ENCODE data around the gene AP3S2.
"Not testable (repeated sequence)": the region's sequence is repeated elsewhere in the genome, so short reads cannot be mapped to it uniquely, and the experiment has no call there.

Gene AP3S2

DNA sequence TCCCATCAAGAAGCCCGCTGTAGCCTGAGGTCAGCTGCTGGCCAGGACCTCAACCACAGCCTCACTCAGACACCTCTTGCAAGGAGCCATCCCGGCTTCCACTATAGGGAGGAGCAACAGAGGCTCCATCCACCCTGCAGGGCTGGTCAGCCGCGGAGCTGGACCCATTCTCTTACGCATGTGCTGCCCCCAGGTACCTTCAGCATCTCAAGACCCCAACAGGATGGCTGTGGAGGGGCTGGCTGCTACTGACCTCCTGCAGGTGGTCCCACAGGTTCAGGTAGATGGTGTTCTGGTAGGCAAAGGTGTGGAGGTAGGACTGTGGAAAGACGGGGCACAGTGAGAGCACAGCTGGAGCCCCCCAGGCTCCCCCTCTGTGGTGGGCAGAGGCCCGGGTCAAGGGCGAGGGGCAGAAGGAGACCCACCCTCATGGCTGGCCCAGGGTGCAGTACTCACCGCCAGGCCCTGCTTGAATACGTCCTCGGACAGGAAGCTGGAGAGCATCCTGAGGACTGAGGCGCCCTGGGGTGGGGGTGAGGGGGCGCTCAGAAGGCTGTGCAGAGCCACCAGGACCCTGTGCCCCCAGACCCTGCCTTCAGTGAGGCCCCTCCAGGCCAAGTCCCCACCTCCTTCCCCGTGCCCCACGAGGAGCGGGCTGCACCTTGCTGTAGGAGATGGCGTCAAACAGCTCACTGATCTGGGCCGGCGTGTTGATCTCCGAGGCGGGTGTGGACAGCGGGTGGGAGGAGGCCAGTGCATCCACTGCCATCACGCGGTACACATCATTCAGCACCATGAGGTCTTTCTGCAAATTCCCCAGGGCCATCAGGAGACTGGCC is 90.6 kb downstream of the AP3S2 start:
- H3K4me3 ChIP-seq (ENCODE audit: low read depth, low read length): no peak overlapping the region

- no peak overlapping the region for H3K4me3 ChIP-seq (ENCODE audit: low read depth, low read length)
These were observed 91.4 kb downstream of the AP3S2 start for GRCh38 chr15:89802231-89802928.

- no peak overlapping the region for H3K4me3 ChIP-seq (ENCODE audit: low read depth, low read length)
These were observed 92.2 kb downstream of the AP3S2 start for GRCh38 chr15:89801471-89802195.

DNA sequence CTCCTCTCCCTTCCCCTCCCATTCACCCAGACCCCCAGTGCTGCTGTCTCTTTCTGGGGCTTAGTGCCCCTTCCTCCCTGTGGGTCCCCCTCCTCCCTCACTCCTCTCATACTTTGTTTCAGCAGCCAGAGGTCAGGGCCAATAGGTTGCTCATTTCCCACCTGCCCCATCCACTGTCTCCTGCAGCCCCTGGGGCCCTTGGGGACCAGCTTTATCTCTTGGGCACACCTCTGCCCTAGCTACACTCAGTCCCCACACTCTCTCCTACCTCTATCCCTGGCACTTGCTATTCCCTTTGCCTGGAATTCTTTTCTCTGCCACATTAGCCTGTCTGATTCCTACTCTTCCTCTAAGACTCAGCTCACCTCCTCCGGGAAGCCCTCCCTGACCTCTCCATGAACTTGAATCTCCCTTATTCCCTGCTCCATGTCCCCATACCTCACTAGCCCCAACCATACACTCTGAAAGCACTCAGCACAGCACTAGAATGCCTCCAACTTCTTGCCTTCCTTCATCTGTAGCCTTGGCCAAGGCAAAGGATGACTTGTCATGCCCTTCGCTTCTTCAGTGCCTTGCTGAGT is 93.8 kb downstream of the AP3S2 start:
- H3K4me3 ChIP-seq (ENCODE audit: low read depth, low read length): no peak overlapping the region

DNA sequence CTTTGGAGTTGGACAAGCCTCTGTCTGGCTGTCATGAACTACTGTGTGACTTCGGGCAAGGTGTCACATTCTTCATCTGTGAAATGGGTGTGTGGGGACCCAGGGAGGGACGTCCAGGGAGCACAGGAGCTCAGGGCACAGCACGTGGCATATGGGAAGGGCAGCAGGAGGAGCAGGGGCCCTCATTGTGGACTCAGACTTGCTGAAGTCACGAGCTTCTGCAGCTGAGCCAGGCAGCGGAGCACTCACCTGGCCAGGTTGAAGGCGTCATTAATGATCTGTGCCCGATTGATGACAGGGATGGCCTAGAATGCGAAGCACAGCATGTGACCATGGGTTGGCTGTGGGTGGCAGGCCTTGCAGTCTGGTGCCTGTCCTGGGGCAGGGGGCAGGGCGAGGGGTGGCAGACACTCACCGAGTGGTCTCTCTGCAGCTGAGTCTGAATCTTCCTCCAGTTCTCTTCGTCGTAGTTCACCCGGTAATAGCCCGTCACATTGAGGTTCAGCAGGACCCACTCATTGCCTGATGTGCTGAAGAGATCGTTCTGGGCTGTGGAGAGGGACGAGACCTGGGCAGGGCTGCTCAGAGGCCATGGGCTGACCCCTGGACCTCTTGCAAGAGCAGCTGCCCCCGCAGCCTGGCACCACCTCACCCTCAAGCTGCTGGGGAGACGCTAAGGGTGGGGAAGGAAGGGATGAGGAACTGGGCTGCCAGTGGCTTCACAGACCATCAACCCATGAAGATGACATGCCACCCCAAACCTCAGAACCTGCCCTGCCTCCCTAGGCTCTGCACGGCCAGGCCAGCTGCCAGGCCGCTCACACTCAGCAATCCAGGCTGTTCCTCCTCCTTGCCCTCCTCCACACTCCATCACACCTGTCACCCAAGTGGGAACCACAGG is 94.5 kb downstream of the AP3S2 start:
- H3K4me3 ChIP-seq (ENCODE audit: low read depth, low read length): no peak overlapping the region

GRCh38 chr15:89797678-89798201 is 96.1 kb downstream of the AP3S2 start:
- H3K4me3 ChIP-seq (ENCODE audit: low read depth, low read length): no peak overlapping the region

- no peak overlapping the region for H3K4me3 ChIP-seq (ENCODE audit: low read depth, low read length)
These were observed 97.8 kb downstream of the AP3S2 start for GRCh38 chr15:89795996-89796395.

GRCh38 chr15:89794627-89795241 is 99.1 kb downstream of the AP3S2 start:
- H3K4me3 ChIP-seq (ENCODE audit: low read depth, low read length): no peak overlapping the region

GRCh38 chr15:89792106-89792805 is 101.5 kb downstream of the AP3S2 start:
- no peak overlapping the region for H3K4me3 ChIP-seq (ENCODE audit: low read depth, low read length)

DNA sequence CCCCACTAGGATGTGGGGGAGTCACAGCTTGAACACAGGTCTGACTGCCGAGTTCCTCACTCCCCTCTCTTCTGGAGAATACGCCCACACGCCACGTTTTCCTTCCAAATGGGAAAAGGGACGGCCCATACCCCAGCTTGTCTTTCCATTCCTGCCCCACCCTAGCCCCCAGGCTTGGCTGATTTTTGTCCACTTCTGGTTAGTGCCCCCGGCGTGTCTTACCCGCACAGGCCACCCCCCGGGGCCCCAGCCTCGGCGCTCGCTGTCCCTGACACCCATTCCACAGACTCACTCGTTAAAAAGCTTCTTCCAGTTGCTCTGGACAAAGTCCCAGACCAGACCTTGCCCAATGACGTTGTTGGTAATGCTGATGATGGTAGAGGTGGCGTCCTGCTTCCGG is 103.1 kb downstream of the AP3S2 start:
- no peak overlapping the region for H3K4me3 ChIP-seq (ENCODE audit: low read depth, low read length)

- H3K4me3 ChIP-seq (ENCODE audit: low read depth, low read length): no peak overlapping the region
These were observed 103.6 kb downstream of the AP3S2 start for GRCh38 chr15:89790206-89790605.

DNA sequence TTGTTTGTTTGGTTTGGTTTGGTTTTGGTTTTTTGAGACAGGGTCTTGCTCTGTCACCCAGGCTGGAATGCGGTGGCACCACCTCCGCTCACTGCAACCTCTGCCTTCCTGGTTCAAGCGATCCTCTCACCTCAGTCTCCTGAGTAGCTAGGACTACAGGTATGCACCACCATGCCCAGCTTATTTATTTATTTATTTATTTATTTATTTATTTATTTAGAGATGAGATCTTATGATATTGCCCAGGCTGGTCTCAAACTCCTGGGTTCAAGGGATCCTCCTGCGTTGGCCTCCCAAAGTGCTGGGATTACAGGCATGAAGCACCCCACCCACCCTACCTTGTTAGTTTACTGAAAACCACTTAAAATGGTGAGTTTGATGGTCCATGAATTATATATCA is 105.2 kb downstream of the AP3S2 start:
- not testable (repeated sequence) for H3K4me3 ChIP-seq (ENCODE audit: low read depth, low read length)

- no peak overlapping the region for H3K4me3 ChIP-seq (ENCODE audit: low read depth, low read length)
These were observed 105.8 kb downstream of the AP3S2 start for GRCh38 chr15:89787944-89788343.

DNA sequence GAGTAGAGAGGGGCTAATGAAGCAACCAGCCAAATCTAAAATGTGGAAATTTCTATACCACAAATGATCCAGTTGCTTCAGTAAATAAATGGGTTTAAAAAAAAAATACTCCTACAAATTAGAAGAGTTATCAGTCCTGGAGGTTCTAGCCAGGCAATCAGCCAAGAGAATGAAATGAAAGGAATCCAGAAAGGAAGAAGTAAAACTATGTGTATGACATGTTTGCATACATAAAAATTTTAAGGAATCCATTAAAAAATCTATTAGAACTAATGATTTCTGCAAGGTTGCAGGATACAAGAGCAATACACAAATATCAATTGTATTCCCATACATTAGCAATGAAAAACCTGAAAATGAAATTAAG is 108.0 kb downstream of the AP3S2 start:
- H3K4me3 ChIP-seq (ENCODE audit: low read depth, low read length): no peak overlapping the region

- H3K4me3 ChIP-seq (ENCODE audit: low read depth, low read length): no peak overlapping the region
These were observed 108.6 kb downstream of the AP3S2 start for GRCh38 chr15:89785064-89785773.

DNA sequence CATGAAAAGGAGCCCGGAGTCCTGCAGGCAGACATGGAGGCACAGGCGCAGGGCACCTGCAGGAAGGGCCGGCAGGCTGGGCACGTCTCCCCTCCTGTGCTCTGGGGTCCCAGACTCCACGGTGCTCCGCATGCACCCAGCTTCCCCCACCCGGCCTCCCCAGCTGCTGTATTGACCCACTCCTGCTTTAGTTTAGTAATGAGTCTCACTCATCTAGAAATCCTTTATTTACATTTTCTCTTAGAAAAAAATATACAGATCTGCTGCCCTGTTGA is 109.2 kb downstream of the AP3S2 start:
- no peak overlapping the region for H3K4me3 ChIP-seq (ENCODE audit: low read depth, low read length)

DNA sequence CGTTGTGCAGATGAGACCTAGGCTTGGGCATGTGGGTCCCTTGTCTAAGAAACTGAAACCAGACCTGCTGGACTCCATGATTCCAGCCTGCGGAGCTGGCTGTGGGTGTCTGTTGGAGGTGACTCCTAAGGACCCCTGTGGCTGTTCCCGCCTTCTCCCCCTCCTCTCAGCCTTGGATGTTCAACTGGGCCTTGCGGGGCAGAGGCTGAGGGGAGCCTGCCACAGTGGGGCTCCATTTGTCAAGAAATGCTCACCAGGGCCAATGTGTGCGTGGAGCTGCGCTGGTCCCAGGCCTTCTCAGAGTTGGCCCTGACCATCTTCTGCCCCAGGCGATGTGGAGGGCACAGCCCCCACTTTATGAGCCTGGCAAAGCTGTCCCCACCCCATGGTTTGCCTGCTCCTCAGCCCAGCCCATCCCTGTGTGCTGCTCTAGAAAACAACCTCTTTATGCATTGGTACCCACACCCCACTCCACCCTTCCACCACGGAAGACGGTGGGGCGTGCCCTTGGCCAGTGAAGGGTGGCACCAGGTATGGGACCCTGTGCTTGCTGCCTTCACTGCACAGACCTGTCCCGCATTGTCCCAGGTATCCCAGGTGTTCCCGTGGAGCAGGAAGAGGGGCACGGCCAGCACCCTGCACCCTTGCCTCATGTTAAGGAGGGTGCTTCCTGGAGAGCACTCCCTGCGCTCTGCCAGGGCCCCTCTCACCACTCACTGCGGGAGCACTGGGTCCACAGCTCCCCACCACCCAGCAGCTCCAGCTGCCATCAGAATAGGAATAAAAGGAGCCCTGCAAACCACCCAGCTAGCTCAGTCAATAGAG is 109.7 kb downstream of the AP3S2 start:
- no peak overlapping the region for H3K4me3 ChIP-seq (ENCODE audit: low read depth, low read length)

Data from iPS-11a (cell line).